ENCODE measurements around the gene RAD54L.

- no peak for TF ChIP-seq TEAD4 (CRISPR knock-in tag; IDR thresholded peaks at IDR 0.05)
- TF ChIP-seq CTCF (IDR thresholded peaks at IDR 0.05) = no peak
- no peak for TF ChIP-seq NR2C2 (CRISPR knock-in tag; IDR thresholded peaks at IDR 0.05)
- no peak for TF ChIP-seq JUN (CRISPR knock-in tag; IDR thresholded peaks at IDR 0.05)
- TF ChIP-seq SMAD3 (CRISPR knock-in tag; IDR thresholded peaks at IDR 0.05; ENCODE audit: borderline replicate concordance) = no peak
- TF ChIP-seq NR1H2 (CRISPR knock-in tag; IDR thresholded peaks at IDR 0.05) = no peak
- no peak for TF ChIP-seq FOXP1 (CRISPR knock-in tag; IDR thresholded peaks at IDR 0.05; ENCODE audit: borderline replicate concordance)
- TF ChIP-seq ZNF317 (CRISPR knock-in tag; IDR thresholded peaks at IDR 0.05; ENCODE audit: borderline replicate concordance, low read depth) = no peak
- TF ChIP-seq GTF2I (CRISPR knock-in tag; conservative IDR thresholded peaks at IDR 0.05) = no peak
- TF ChIP-seq RELA (CRISPR knock-in tag; IDR thresholded peaks at IDR 0.05; ENCODE audit: borderline replicate concordance) = no peak
- TF ChIP-seq, protein P1, sequence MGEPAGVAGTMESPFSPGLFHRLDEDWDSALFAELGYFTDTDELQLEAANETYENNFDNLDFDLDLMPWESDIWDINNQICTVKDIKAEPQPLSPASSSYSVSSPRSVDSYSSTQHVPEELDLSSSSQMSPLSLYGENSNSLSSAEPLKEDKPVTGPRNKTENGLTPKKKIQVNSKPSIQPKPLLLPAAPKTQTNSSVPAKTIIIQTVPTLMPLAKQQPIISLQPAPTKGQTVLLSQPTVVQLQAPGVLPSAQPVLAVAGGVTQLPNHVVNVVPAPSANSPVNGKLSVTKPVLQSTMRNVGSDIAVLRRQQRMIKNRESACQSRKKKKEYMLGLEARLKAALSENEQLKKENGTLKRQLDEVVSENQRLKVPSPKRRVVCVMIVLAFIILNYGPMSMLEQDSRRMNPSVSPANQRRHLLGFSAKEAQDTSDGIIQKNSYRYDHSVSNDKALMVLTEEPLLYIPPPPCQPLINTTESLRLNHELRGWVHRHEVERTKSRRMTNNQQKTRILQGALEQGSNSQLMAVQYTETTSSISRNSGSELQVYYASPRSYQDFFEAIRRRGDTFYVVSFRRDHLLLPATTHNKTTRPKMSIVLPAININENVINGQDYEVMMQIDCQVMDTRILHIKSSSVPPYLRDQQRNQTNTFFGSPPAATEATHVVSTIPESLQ (CRISPR knock-in tag; IDR thresholded peaks at IDR 0.05) = no peak
- no peak for TF ChIP-seq GABPB1 (CRISPR knock-in tag; IDR thresholded peaks at IDR 0.05)
- no peak for TF ChIP-seq CREM (CRISPR knock-in tag; IDR thresholded peaks at IDR 0.05)
- TF ChIP-seq ARID4B (CRISPR knock-in tag; IDR thresholded peaks at IDR 0.05; ENCODE audit: borderline replicate concordance) = no peak
These were observed 42.4 kb upstream of the RAD54L start for GRCh38 chr1:46205141-46205540.
